Measurements from ENCODE around the gene OR2T11.
"Not testable (repeated sequence)": the region's sequence is repeated elsewhere in the genome, so short reads cannot be mapped to it uniquely, and the experiment has no call there.

The OR2T11 gene

DNA sequence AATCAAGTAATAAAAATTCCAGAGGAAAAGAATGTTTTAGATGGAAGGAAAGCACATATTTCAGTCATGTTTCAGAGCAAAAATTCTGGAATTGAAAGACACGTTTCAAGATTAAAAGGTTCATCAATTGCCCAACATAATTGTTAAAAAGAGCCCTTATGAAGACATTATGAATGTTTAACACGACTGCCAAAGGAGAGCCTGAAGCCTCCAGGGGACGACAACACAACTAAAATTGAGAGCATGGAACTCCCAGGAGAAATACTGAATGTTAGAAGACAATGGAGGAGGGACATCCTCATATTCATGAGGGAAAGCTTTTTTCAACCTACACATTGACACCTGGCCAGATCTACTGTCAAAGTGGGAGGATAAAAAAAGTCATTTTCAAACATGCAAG is 16.0 kb downstream of the OR2T11 start:
- DNase-seq (ENCODE audit: low spot score), result peak; percentile 53

- no peak for DNase-seq (ENCODE audit: low spot score)
Measured at GRCh38 chr1:248618119-248618518, 16.8 kb downstream of the OR2T11 start.

DNA sequence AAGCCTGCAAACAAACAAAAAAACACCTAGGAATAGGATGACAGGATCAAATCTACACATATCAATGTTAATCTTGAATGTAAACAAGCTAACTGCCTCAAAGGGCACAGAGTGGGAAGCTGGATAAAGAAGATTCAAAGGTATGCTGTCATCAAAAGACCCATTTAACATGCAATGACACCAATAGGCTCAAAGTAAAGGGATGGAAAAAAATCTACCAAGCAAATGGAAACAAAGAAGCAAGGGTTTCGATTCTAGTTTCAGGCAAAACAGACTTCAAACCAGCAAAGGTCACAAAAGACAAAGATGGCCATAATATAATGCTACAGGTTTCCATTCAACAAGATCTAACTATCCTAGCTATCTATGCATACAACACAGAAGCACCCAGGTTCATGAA is 21.1 kb downstream of the OR2T11 start:
- no peak for DNase-seq (ENCODE audit: low spot score)

DNA sequence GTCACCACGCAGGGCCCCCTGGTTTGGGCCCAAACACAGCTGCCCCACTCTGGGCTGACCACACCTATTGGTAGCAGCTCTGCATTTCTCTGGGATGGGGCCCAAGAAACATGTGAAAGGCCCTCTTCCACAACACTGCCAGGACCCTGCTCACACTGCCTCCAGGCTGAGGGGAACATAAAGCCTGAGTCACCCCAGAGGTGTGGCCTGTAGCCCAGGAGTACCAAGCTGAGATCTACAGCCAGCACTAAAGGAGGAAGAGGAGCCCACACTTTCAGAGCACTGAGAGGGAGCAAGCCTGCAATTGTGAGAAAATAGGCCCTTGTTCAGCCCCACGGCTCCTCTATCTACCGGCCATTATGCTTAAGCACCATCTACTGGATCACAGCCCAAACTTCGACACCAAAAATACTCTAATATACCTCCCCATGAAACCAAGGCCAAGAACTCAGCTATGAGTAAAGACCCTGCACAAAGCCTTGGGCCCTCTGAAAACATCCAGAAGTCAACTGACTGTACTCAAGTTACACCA is 22.9 kb downstream of the OR2T11 start:
- DNase-seq (ENCODE audit: low spot score), result no peak

- no peak for DNase-seq (ENCODE audit: low spot score)
Measured at GRCh38 chr1:248610301-248610700, 24.6 kb downstream of the OR2T11 start.

- DNase-seq (ENCODE audit: low spot score), result no peak
Measured at GRCh38 chr1:248599396-248599795, 35.5 kb downstream of the OR2T11 start.

GRCh38 chr1:248597589-248597988 is 37.3 kb downstream of the OR2T11 start, which contains the start of gene OR2T10:
OR2T10 (minus strand) TSS chr1:248597700; CDS start chr1:248593768, 3,932 bp downstream.
- no peak for DNase-seq (ENCODE audit: low spot score)

DNA sequence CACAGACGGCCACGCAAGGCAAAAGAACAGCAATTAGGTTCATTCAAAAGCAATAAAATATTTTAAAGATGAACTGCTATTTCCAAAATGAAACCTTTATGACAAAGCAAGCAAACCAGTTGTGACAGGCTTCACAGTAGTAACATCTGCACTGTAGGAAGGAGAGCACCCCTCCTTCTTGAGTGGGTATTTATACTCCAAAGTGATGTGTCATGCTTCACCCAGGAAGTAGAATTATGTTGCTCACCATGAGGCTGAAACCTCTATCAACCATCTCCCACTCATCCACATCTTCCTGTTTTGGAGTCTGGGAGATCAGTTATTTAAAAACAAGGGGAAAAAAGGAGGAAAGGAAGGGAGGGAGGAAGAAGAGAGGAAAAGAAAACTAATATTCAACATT is 38.3 kb downstream of the OR2T11 start:
- no peak for DNase-seq (ENCODE audit: low spot score)

- no peak for DNase-seq (ENCODE audit: low spot score)
Measured at GRCh38 chr1:248593226-248593625, 41.7 kb downstream of the OR2T11 start.

DNA sequence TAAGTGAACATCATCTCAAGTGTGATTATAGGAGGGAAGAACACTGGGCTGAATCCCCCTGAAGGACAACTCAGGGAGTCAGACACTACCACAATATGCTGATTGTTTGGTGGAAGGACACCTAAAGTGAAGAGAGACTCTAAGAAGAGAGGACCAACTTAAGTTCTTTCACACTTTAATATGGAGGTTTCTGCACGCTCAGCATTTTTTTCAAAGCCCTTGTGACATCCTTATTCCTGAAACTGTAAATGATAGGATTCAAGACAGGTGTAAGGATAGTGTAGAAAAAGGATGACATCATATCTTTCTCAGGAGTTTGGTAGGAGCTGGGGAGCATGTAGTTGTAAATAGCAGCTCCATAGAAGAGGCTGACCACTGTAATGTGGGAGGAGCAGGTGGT is 42.2 kb downstream of the OR2T11 start:
- DNase-seq (ENCODE audit: low spot score), result no peak

DNA sequence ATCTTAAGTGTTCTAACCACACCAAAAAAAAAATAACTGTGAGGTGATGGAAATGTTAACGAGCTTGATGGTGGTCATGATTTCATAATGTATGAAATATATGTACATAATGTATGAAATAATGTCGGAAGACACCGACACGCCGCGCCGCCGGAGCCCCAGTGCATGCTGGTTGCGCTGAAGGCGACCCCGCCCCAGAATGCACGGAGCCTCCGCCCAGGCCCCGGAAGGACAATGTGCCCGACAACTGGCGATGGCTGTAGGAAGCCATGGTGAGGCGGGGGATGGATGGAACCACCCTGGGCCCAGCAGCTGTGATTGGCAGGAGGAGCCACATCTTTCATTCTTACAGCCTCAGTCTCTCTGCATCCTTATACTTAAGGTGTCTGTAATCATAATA is 44.8 kb downstream of the OR2T11 start:
- DNase-seq (ENCODE audit: low spot score), result no peak

DNA sequence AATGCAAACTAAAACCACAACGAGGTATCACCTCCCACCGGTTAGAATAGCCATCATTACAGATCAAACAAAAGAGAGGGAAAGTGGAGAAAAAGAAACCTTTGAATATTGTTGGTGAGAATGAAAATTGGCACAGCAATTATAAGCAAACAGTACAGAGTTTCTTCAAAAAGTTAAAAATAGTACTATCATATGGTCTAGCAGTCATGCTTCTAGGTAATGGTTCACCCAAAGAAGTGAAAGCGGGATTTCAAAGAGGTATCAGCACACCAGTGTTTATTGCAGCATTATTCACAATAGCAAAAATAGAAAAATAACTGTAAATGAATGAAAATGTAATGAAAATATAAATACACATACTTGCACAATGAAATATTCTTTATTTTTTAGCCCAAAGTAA is 45.6 kb downstream of the OR2T11 start:
- no peak for DNase-seq (ENCODE audit: low spot score)

- DNase-seq (ENCODE audit: low spot score), result no peak
Measured at GRCh38 chr1:248585266-248585665, 49.6 kb downstream of the OR2T11 start.

GRCh38 chr1:248576260-248576980 is 58.5 kb downstream of the OR2T11 start:
- DNase-seq (ENCODE audit: low spot score), result no peak

- not testable (repeated sequence) for DNase-seq (ENCODE audit: low spot score)
Measured at GRCh38 chr1:248574657-248575056, 60.2 kb downstream of the OR2T11 start, which contains the start of gene OR2T34. OR2T34 (minus strand) TSS chr1:248574757; CDS start chr1:248574757, 0 bp downstream.

GRCh38 chr1:248573856-248574255 is 61.0 kb downstream of the OR2T11 start:
- DNase-seq (ENCODE audit: low spot score), result not testable (repeated sequence)

Data from globus pallidus (tissue), 1 donor.